HepG2 (cell line): ENCODE measurements around the gene HYAL2. TPM values are rescaled to one million over a fixed set of nuclear protein-coding genes. Genes with fewer than 3 reads are reported as not detected.

Experiments
- CREM ChIP-seq, 2 experiments: sonication (generic) in 1 of 2; formaldehyde crosslinking in 1 of 2; IDR thresholded peaks; 2 replicates each; pipeline versions ENCODE4 v1.4.0 to v1.6.1; 2016 to 2020; ENCODE audit warnings: antibody characterized with exemption in 1 of 2, mild to moderate bottlenecking in 1 of 2, missing genetic modification reagents in 1 of 2
- GMEB1 ChIP-seq: sonication (generic); formaldehyde crosslinking; IDR thresholded peaks from 2 replicates; pipeline ENCODE4 v1.5.1; 2020; ENCODE audit warnings: missing genetic modification reagents, mild to moderate bottlenecking, borderline replicate concordance
- HIVEP1 ChIP-seq: sonication (generic); formaldehyde crosslinking; IDR thresholded peaks from 2 replicates; pipeline ENCODE4 v1.4.0; 2020; ENCODE audit warnings: mild to moderate bottlenecking, missing genetic modification reagents
- PAX8 ChIP-seq: sonication (generic); formaldehyde crosslinking; IDR thresholded peaks from 2 replicates; pipeline ENCODE4 v1.8.0; 2022; ENCODE audit warnings: mild to moderate bottlenecking, missing genetic modification reagents, borderline replicate concordance
- SATB2 ChIP-seq: sonication (generic); formaldehyde crosslinking; IDR thresholded peaks from 2 replicates; pipeline ENCODE4 v1.5.0; 2020; ENCODE audit warnings: missing genetic modification reagents
- SRSF1 ChIP-seq: fragments of 200-400 bp; formaldehyde crosslinking; optimal IDR thresholded peaks from 2 replicates; pipeline ENCODE3; 2017; ENCODE audit warnings: mild to moderate bottlenecking, low read depth, low read length, moderate library complexity
- STAT5B ChIP-seq: sonication (generic); formaldehyde crosslinking; IDR thresholded peaks from 2 replicates; pipeline ENCODE4 v1.4.0; 2020; ENCODE audit warnings: missing genetic modification reagents
- TMF1 ChIP-seq: sonication (generic); formaldehyde crosslinking; IDR thresholded peaks from 2 replicates; pipeline ENCODE4 v1.8.1; 2022; ENCODE audit warnings: low read depth, missing genetic modification reagents
- USF2 ChIP-seq, 2 experiments: sonication (generic) in 1 of 2; formaldehyde crosslinking in 1 of 2; IDR thresholded peaks; 2 replicates each; pipeline versions ENCODE4 v1.5.1 to v1.6.1; 2011 to 2020; ENCODE audit warnings: borderline replicate concordance in 1 of 2, low read depth in 1 of 2, low read length in 1 of 2, mild to moderate bottlenecking in 1 of 2, missing genetic modification reagents in 1 of 2, moderate library complexity in 1 of 2
- ZNF343 ChIP-seq: sonication (generic); formaldehyde crosslinking; IDR thresholded peaks from 2 replicates; pipeline ENCODE4 v1.4.0; 2020; ENCODE audit warnings: mild to moderate bottlenecking, missing genetic modification reagents
- ZNF569 ChIP-seq: sonication (generic); formaldehyde crosslinking; IDR thresholded peaks from 2 replicates; pipeline ENCODE4 v1.5.0; 2020; ENCODE audit warnings: mild to moderate bottlenecking, missing genetic modification reagents, moderate library complexity, borderline replicate concordance
- ZNF724P ChIP-seq: sonication (generic); formaldehyde crosslinking; IDR thresholded peaks from 2 replicates; pipeline ENCODE4 v1.8.0; 2022; ENCODE audit warnings: missing genetic modification reagents, borderline replicate concordance
- ZNF788 ChIP-seq: sonication (generic); formaldehyde crosslinking; IDR thresholded peaks from 2 replicates; pipeline ENCODE4 v1.5.0; 2020; ENCODE audit warnings: mild to moderate bottlenecking, missing genetic modification reagents, borderline replicate concordance
- ZSCAN9 ChIP-seq: IDR thresholded peaks from 2 replicates; pipeline ENCODE4 v1.6.1; 2016; ENCODE audit warnings: borderline replicate concordance
- polyA plus RNA-seq, 8 experiments: library from polyadenylated mRNA; depleted of rRNA in 3 of 8; stranded (reverse) in 7 of 8; unstranded in 1 of 8; fragments of >200 nt; fragmentation: Illumina TruSeq in 4 of 8; extraction: Trizol in 4 of 8; gene quantifications; 2 replicates each; pipeline versions ENCODE4 v1.2.1 to v1.2.3, GENCODE V29; 2011 to 2016; ENCODE audit warnings: low read depth in 4 of 8, missing spikeins in 1 of 8, mixed read lengths in 1 of 8; ENCODE audit not compliant: insufficient read depth in 1 of 8
- total RNA-seq, 5 experiments: library from RNA; depleted of rRNA; stranded (reverse); fragments of >200 nt; fragmentation: Illumina TruSeq; extraction: Trizol; gene quantifications; 2 replicates each; pipeline ENCODE4 v1.2.3, GENCODE V29; 2016; ENCODE audit warnings: low read depth in 1 of 5

HYAL2 gene
- total and polyA plus RNA-seq, 2 of the 13 experiments (the other 11 are each of a cell fraction or from before 2014, with no cell fraction given), result 76.2 to 102 TPM

- TF ChIP-seq CREM (IDR thresholded peaks at IDR 0.05) (peak; percentile 85; the same call in 1 of the 2 replicates), CREM (CRISPR knock-in tag; IDR thresholded peaks at IDR 0.05) (no peak), ZNF569 (CRISPR knock-in tag) (0 out of 2 replicates have a peak, but pooled peaks have one; percentile 13), STAT5B (CRISPR knock-in tag) (no peak), HIVEP1 (CRISPR knock-in tag) (peak; percentile 1; the same call in 1 of the 2 replicates), ZNF343 (peak; percentile 12; the same call in 1 of the 2 replicates), TMF1 (no peak), ZNF788 (CRISPR knock-in tag) (0 out of 2 replicates have a peak, but pooled peaks have one; percentile 2), USF2 (IDR thresholded peaks at IDR 0.05; ENCODE audit: low read depth, low read length) (no peak), USF2 (CRISPR knock-in tag; IDR thresholded peaks at IDR 0.05; ENCODE audit: borderline replicate concordance) (0 out of 2 replicates have a peak, but pooled peaks have one; percentile 37), SRSF1 (peak; percentile 10), ZSCAN9 (CRISPR knock-in tag) (peak; percentile 0; the same call in 1 of the 2 replicates), PAX8 (0 out of 2 replicates have a peak, but pooled peaks have one; percentile 15), GMEB1 (peak; percentile 3; the same call in 1 of the 2 replicates), SATB2 (CRISPR knock-in tag) (no peak), ZNF724P (CRISPR knock-in tag) (no peak; the same call in 1 of the 2 replicates)
Measured at GRCh38 chr3:50359760-50360110, 37.2 kb upstream of the HYAL2 start (continued).
